Kidney (tissue), 14 donors: Measurements from ENCODE around the gene PKD2. TPM values are rescaled to one million over a fixed set of nuclear protein-coding genes. Genes with fewer than 3 reads are reported as not detected.

Experiments
- DNase-seq, 5 donors: peaks; one replicate each; pipeline ENCODE4 v3.0.0-alpha.2; 2013 to 2020
- FAIRE-seq: peaks from 2 replicates; lab custom pipeline; 2012; peaks lifted over from hg19 to GRCh38; lab: Jason Lieb, UNC
- H3K27ac ChIP-seq, 2 donors: one replicate each; pipeline ENCODE4 v1.7.0; 2013; ENCODE audit warnings: low read depth in 2 of 2, low read length in 2 of 2, inconsistent platforms in 1 of 2
- H3K27me3 ChIP-seq: one replicate; pipeline ENCODE4 v1.7.1; 2013; ENCODE audit warnings: low read length, inconsistent platforms; ENCODE audit not compliant: control insufficient read depth, insufficient read depth
- H3K36me3 ChIP-seq, 3 donors: one replicate each; pipeline versions ENCODE4 v1.7.0 to v1.7.1; 2013; ENCODE audit warnings: low read length in 3 of 3, control low read depth in 1 of 3, inconsistent platforms in 1 of 3; ENCODE audit not compliant: insufficient read depth in 3 of 3, control insufficient read depth in 2 of 3
- H3K4me1 ChIP-seq, 3 donors: one replicate each; pipeline versions ENCODE4 v1.7.0 to v1.7.1; 2013; ENCODE audit warnings: low read length in 3 of 3, inconsistent platforms in 1 of 3, low read depth in 1 of 3; ENCODE audit not compliant: control insufficient read depth in 2 of 3, insufficient read depth in 2 of 3
- H3K4me3 ChIP-seq, 3 donors: one replicate each; pipeline versions ENCODE4 v1.7.0 to v1.8.1; 2013; ENCODE audit warnings: low read length in 3 of 3, control low read depth in 1 of 3, inconsistent platforms in 1 of 3
- H3K9ac ChIP-seq, 3 donors: one replicate each; pipeline versions ENCODE4 v1.7.0 to v1.7.1; 2013; ENCODE audit warnings: low read length in 3 of 3, control low read depth in 1 of 3, inconsistent platforms in 1 of 3
- H3K9me3 ChIP-seq, 3 donors: one replicate each; pipeline versions ENCODE4 v1.7.0 to v1.7.1; 2013; ENCODE audit warnings: low read length in 3 of 3, control low read depth in 1 of 3, inconsistent platforms in 1 of 3; ENCODE audit not compliant: control insufficient read depth in 2 of 3, insufficient read depth in 1 of 3
- CTCF ChIP-seq: IDR thresholded peaks from 3 replicates; pipeline ENCODE4 v1.5.1; 2012; ENCODE audit warnings: mild to moderate bottlenecking, moderate library complexity, borderline replicate concordance; ENCODE audit not compliant: insufficient read depth; ENCODE audit errors: extremely low read depth
- intact Hi-C: fragments of 100-400 bp; cut with DNase I; formaldehyde crosslinking; loops from one replicate; pipeline ENCODE4 v1.11.1; 2022
- polyA plus RNA-seq: library from polyadenylated mRNA; stranded (reverse); fragments of 350-450 nt; fragmentation: Illumina TruSeq; extraction: RNeasy Lipid Tissue Mini Kit (QIAGEN cat#74804); gene quantifications from one replicate; pipeline ENCODE4 v1.2.3, GENCODE V29; 2014; ENCODE audit warnings: low read depth, low replicate concordance; ENCODE audit not compliant: insufficient read depth
- total RNA-seq: library from RNA; stranded (reverse); fragmentation: NEBNext Ultra II Directional; extraction: Animal tissue kit (Norgen Biotek cat#: 25700); gene quantifications from one replicate; pipeline ENCODE4 v1.2.1, GENCODE V29; 2021
- donor health status: control.
- donor health status: control.
- donor health status: control.
- donor health status: control.
- donor health status: control.
- donor health status: DM: yes; HTN: yes; CAD: no.
- donor health status: Normal renal cell carcinoma (clear cell type).

Gene PKD2
- total and polyA plus RNA-seq, 2 donors from 2014 or later: 21.2 to 92.6 TPM

- DNase-seq (no peak), FAIRE-seq (no peak)
- H3K27ac ChIP-seq: peak overlapping the region; percentile 9 to 43
- H3K4me1 ChIP-seq: peaks cover 0 to 6% (median 0%) of the 10 kb centered on the region in 3 donors
- H3K9ac ChIP-seq: no peak overlapping the region
- intact Hi-C loops: loop anchor here (10.0 kb wide), 1 partner anchor 125 kb away; no protein-coding TSS in a partner anchor
- no peak for TF ChIP-seq CTCF
- peak overlapping the region in 1 of 3 donors; percentile 45 for H3K4me3 ChIP-seq
- H3K36me3 ChIP-seq: peaks cover 0 to 19% (median 7%) of the 10 kb centered on the region in 3 donors
- H3K9me3 ChIP-seq: no peaks in the 10 kb centered on the region
- peaks cover 5% of the 10 kb centered on the region for H3K27me3 ChIP-seq
Measured at GRCh38 chr4:87979810-87980209, 27.6 kb upstream of the PKD2 start.

GRCh38 chr4:87981486-87981885 is 25.9 kb upstream of the PKD2 start:
- Histone ChIP-seq H3K9ac (no peak overlapping the region), H3K9me3 (no peaks in the 10 kb centered on the region), H3K4me3 (no peak overlapping the region), H3K27ac (no peak overlapping the region), H3K27me3 (peaks cover 5% of the 10 kb centered on the region), H3K36me3 (peaks cover 0 to 19% (median 7%) of the 10 kb centered on the region in 3 donors), H3K4me1 (no peaks in the 10 kb centered on the region)
- no peak for FAIRE-seq
- intact Hi-C loops: no loop called here
- DNase-seq: no peak
- no peak for TF ChIP-seq CTCF

- Histone ChIP-seq H3K36me3 (peaks cover 0 to 19% (median 7%) of the 10 kb centered on the region in 3 donors), H3K9me3 (no peaks in the 10 kb centered on the region), H3K27ac (no peak overlapping the region), H3K4me1 (no peaks in the 10 kb centered on the region), H3K27me3 (no peaks in the 10 kb centered on the region), H3K4me3 (no peak overlapping the region), H3K9ac (no peak overlapping the region)
- no peak for TF ChIP-seq CTCF
- FAIRE-seq: peak; percentile 23
- intact Hi-C loops: no loop called here
- DNase-seq: no peak
Measured at GRCh38 chr4:87982036-87982435, 25.4 kb upstream of the PKD2 start.
